ENCODE measurements around the gene HEMK1.

DNA sequence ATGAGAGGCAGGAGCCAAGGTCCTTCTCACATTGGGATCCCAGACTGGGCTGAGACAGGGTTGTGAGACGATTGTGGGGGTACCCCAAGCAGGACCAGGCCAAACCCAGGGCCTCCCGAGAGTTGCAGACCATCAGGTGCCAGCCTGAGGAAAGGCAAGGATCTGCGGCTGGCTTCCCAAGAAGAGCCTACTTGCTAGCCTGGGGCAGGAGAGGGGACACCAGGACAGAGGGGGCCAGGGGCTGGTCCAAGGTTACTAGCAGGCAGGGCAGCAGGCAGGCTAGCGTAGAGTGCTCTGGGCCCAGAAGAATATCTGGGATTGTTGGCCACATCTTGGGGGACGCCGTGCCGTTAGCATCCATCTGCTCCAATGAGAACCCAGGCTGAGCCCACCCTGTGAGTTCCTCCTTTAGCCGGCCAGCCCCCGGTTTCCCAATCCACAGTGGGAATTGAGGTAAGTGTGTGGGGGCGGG lies 41.7 kb downstream of the HEMK1 start:
- TF ChIP-seq, protein P1, sequence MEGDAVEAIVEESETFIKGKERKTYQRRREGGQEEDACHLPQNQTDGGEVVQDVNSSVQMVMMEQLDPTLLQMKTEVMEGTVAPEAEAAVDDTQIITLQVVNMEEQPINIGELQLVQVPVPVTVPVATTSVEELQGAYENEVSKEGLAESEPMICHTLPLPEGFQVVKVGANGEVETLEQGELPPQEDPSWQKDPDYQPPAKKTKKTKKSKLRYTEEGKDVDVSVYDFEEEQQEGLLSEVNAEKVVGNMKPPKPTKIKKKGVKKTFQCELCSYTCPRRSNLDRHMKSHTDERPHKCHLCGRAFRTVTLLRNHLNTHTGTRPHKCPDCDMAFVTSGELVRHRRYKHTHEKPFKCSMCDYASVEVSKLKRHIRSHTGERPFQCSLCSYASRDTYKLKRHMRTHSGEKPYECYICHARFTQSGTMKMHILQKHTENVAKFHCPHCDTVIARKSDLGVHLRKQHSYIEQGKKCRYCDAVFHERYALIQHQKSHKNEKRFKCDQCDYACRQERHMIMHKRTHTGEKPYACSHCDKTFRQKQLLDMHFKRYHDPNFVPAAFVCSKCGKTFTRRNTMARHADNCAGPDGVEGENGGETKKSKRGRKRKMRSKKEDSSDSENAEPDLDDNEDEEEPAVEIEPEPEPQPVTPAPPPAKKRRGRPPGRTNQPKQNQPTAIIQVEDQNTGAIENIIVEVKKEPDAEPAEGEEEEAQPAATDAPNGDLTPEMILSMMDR (conservative IDR thresholded peaks at IDR 0.05): no peak
- no peak for TF ChIP-seq ZFX (IDR thresholded peaks at IDR 0.05)
